Esophagus muscularis mucosa (tissue), 4 donors: ENCODE measurements around the gene IDH2.

Source experiments
- CTCF ChIP-seq, 3 experiments: fragments of 200-600 bp in 2 of 3; fragments of 450-650 bp in 1 of 3; sonication (generic) in 2 of 3; IDR thresholded peaks; one replicate each; pipeline ENCODE4 v1.5.1; 2017 to 2019; ENCODE audit warnings: antibody characterized with exemption in 3 of 3, mild to moderate bottlenecking in 2 of 3, moderate library complexity in 1 of 3
- EP300 ChIP-seq: sonication (generic); formaldehyde crosslinking; IDR thresholded peaks from one replicate; pipeline ENCODE4 v1.6.1; 2017; ENCODE audit warnings: antibody characterized with exemption
- POLR2A ChIP-seq: fragments of 450-650 bp; IDR thresholded peaks from one replicate; pipeline ENCODE4 v1.6.1; 2017; ENCODE audit warnings: antibody characterized with exemption, moderate library complexity, mild to moderate bottlenecking, low read depth

- TF ChIP-seq CTCF (IDR thresholded peaks at IDR 0.05) (no peak), POLR2A (no peak), EP300 (no peak)
Observed at GRCh38 chr15:90078965-90079364, 23.3 kb downstream of the IDH2 start.
